Transverse colon (tissue), 4 donors: ENCODE results near the gene VWF. TPM values are rescaled to one million over a fixed set of nuclear protein-coding genes. Genes with fewer than 3 reads are reported as not detected.
"Not testable (repeated sequence)": the region's sequence is repeated elsewhere in the genome, so short reads cannot be mapped to it uniquely, and the experiment has no call there.

ENCODE experiments used
- DNase-seq: peaks from one replicate; pipeline ENCODE4 v3.0.0-alpha.2; 2019
- H3K27ac ChIP-seq, 4 donors: fragments of 200-600 bp; sonication (generic); 2 replicates each; pipeline ENCODE4 v1.5.1; 2016 to 2018; ENCODE audit warnings: inconsistent platforms in 4 of 4
- H3K27me3 ChIP-seq: fragments of 200-600 bp; sonication (generic); 2 replicates; pipeline ENCODE4 v1.5.1; 2017; ENCODE audit warnings: inconsistent platforms
- H3K36me3 ChIP-seq, 4 donors: fragments of 200-600 bp; sonication (generic); 2 replicates each; pipeline ENCODE4 v1.5.1; 2017 to 2019; ENCODE audit warnings: inconsistent platforms in 4 of 4
- H3K4me1 ChIP-seq, 4 donors: fragments of 200-600 bp; sonication (generic); 2 replicates each; pipeline ENCODE4 v1.5.1; 2017 to 2020; ENCODE audit warnings: inconsistent platforms in 4 of 4
- H3K4me3 ChIP-seq, 4 donors: fragments of 200-600 bp; sonication (generic); 1 replicate in 1 of 4; 2 replicates in 3 of 4; pipeline versions ENCODE4 v1.5.1 to v1.6.1; 2017 to 2019; ENCODE audit warnings: inconsistent platforms in 4 of 4
- H3K9me3 ChIP-seq, 2 donors: fragments of 200-600 bp; sonication (generic); 2 replicates each; pipeline ENCODE4 v1.5.1; 2017 to 2019; ENCODE audit warnings: inconsistent platforms in 2 of 2
- CTCF ChIP-seq, 5 experiments: fragments of 200-600 bp in 3 of 5; fragments of 450-650 bp in 2 of 5; sonication (generic) in 3 of 5; IDR thresholded peaks; 1 replicate in 2 of 5; 2 replicates in 3 of 5; pipeline ENCODE4 v1.5.1; 2016 to 2017; ENCODE audit warnings: antibody characterized with exemption in 5 of 5, inconsistent platforms in 3 of 5, mild to moderate bottlenecking in 2 of 5, moderate library complexity in 1 of 5
- EP300 ChIP-seq: sonication (generic); formaldehyde crosslinking; IDR thresholded peaks from one replicate; pipeline ENCODE4 v1.6.1; 2017; ENCODE audit warnings: antibody characterized with exemption, low read depth
- POLR2A ChIP-seq: fragments of 450-650 bp; IDR thresholded peaks from one replicate; pipeline ENCODE4 v1.6.1; 2016; ENCODE audit warnings: antibody characterized with exemption, mild to moderate bottlenecking, moderate library complexity
- POLR2AphosphoS5 ChIP-seq, 3 donors: sonication (generic); formaldehyde crosslinking; IDR thresholded peaks; one replicate each; pipeline ENCODE4 v1.6.1; 2016; ENCODE audit warnings: antibody characterized with exemption in 3 of 3
- WGBS, 2 donors: methylation state at CpG; one replicate each; pipeline ENCODE4 v1.1.5; 2018; ENCODE audit warnings: low coverage in 1 of 2; 5-methylcytosine and 5-hydroxymethylcytosine counted together
- in situ Hi-C, 4 donors: fragments of 200-750 bp; cut with MboI; loops; one replicate each; pipeline versions ENCODE4 v1.15.0 to v1.15.1; 2017; ENCODE audit warnings: low sequenced_read_pairs in 3 of 4, low pct_ligation_motif_present in 1 of 4, low pct_unique_long_range_greater_than_20kb in 1 of 4
- intact Hi-C: fragments of 100-400 bp; cut with DNase I; formaldehyde crosslinking; loops from one replicate; pipeline ENCODE4 v1.15.1; 2023; ENCODE audit warnings: low total_unique reads
- total RNA-seq, 4 donors: library from RNA; depleted of rRNA; stranded (reverse); fragments of >200 nt; gene quantifications; one replicate each; pipeline ENCODE4 v1.1.0, GENCODE V29; 2016

Gene VWF
- total RNA-seq, 4 donors from 2014 or later, result 31.3 to 71.2 (median 51.5) TPM

GRCh38 chr12:6146509-6146908, 22.0 kb upstream of the VWF start:
- peaks cover 0 to 7% (median 0%) of the 10 kb centered on the region in 4 donors for H3K4me1 ChIP-seq
- H3K36me3 ChIP-seq, result no peaks in the 10 kb centered on the region
- intact Hi-C loops, result no loop called here
- DNase-seq, result no peak
- H3K27me3 ChIP-seq, result no peaks in the 10 kb centered on the region
- no peaks in the 10 kb centered on the region for H3K9me3 ChIP-seq
- no peak overlapping the region for H3K27ac ChIP-seq
- no peak for TF ChIP-seq POLR2A
- no peak for TF ChIP-seq EP300
- no peak for TF ChIP-seq CTCF (IDR thresholded peaks at IDR 0.05)
- TF ChIP-seq POLR2AphosphoS5 (IDR thresholded peaks at IDR 0.05), result no peak
- no peak overlapping the region for H3K4me3 ChIP-seq
- WGBS, 2 donors, result 87 to 96% methylated on average over 4 to 7 of the region's 7 CpGs
- in situ Hi-C loops, result no loop called here

- Histone ChIP-seq H3K36me3 (no peaks in the 10 kb centered on the region), H3K4me3 (no peak overlapping the region), H3K9me3 (no peaks in the 10 kb centered on the region), H3K4me1 (peaks cover 0 to 15% (median 0%) of the 10 kb centered on the region in 4 donors), H3K27me3 (no peaks in the 10 kb centered on the region), H3K27ac (no peak overlapping the region)
- WGBS, 2 donors, result 68% methylated on average over 8 of the region's 8 CpGs; no CpG with 5 or more reads in 1 of the 2 donors
- intact Hi-C loops, result no loop called here
- no peak for TF ChIP-seq POLR2A
- no peak for TF ChIP-seq POLR2AphosphoS5 (IDR thresholded peaks at IDR 0.05)
- TF ChIP-seq EP300, result no peak
- no peak for TF ChIP-seq CTCF (IDR thresholded peaks at IDR 0.05)
- in situ Hi-C loops, result no loop called here
- DNase-seq, result no peak
Observed at GRCh38 chr12:6145564-6145963, 21.1 kb upstream of the VWF start.

GRCh38 chr12:6143303-6143675, 18.8 kb upstream of the VWF start:
- Histone ChIP-seq H3K4me1 (peaks cover 0 to 26% (median 0%) of the 10 kb centered on the region in 4 donors), H3K27me3 (no peaks in the 10 kb centered on the region), H3K4me3 (no peak overlapping the region), H3K36me3 (no peaks in the 10 kb centered on the region), H3K27ac (no peak overlapping the region), H3K9me3 (no peaks in the 10 kb centered on the region)
- in situ Hi-C loops (no loop called here), intact Hi-C loops (no loop called here)
- TF ChIP-seq POLR2A (no peak), EP300 (no peak), CTCF (IDR thresholded peaks at IDR 0.05) (no peak), POLR2AphosphoS5 (IDR thresholded peaks at IDR 0.05) (no peak)
- no peak for DNase-seq
- WGBS, 2 donors, result 81% methylated on average over 4 of the region's 4 CpGs; no CpG with 5 or more reads in 1 of the 2 donors

GRCh38 chr12:6142368-6143302, 18.2 kb upstream of the VWF start:
- WGBS, 2 donors, result 78 to 79% methylated on average over 6 to 26 of the region's 35 CpGs

GRCh38 chr12:6141731-6142367, 17.4 kb upstream of the VWF start:
- Histone ChIP-seq H3K27ac (peak overlapping the region; percentile 41 to 68 (median 56)), H3K4me1 (peaks cover 0 to 26% (median 0%) of the 10 kb centered on the region in 4 donors)
- H3K27me3 ChIP-seq, H3K36me3 ChIP-seq, H3K9me3 ChIP-seq, DNase-seq, in situ Hi-C loops, intact Hi-C loops, H3K4me3 ChIP-seq: not testable (repeated sequence)
- WGBS, 2 donors, result 33 to 87% methylated on average over 1 to 11 of the region's 16 CpGs

More at GRCh38 chr12:6142368-6143302, 18.2 kb upstream of the VWF start:
- peak overlapping the region in 1 of 4 donors; percentile 66 for H3K27ac ChIP-seq
- in situ Hi-C loops, DNase-seq, H3K9me3 ChIP-seq, H3K4me3 ChIP-seq, H3K36me3 ChIP-seq, H3K27me3 ChIP-seq, intact Hi-C loops: not testable (repeated sequence)
- H3K4me1 ChIP-seq, result peaks cover 0 to 26% (median 0%) of the 10 kb centered on the region in 4 donors
